ENCODE results near the gene LARGE1.

LARGE1 gene

DNA sequence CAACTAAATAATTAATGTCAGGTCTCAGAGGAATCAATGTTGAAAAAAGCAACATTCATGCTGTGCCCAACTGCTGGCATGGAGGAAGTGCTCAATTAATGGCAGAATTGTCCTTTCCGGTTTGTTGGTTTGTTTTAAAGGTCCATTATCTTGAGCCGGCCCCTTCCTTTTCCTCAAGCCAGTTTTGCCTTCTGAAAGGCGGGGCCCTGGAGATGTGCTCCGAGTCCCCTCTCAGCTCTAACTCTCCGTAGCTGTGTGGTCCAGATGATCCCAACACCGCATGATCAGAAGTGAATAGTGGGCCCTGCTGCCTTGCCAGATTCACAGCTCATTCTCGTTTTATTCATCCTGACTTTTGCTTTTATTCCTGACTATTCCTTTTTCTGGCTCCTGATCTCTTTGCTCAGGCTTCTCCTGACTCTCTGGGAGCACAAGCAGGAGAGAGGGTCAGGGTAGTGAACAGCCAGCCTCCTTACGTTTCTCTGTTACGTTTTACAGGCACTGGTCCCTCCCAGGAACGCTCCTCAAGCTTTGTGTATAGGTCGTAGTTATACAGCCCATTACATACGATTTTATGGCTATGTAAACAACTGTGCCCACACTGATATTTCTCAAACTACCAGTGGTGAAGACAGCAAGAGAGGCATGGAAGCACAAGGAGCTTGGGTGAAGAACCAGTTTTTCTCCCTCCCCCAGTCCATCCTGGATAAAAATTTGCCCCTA lies 265.9 kb downstream of the LARGE1 start:
- no peak for DNase-seq

DNA sequence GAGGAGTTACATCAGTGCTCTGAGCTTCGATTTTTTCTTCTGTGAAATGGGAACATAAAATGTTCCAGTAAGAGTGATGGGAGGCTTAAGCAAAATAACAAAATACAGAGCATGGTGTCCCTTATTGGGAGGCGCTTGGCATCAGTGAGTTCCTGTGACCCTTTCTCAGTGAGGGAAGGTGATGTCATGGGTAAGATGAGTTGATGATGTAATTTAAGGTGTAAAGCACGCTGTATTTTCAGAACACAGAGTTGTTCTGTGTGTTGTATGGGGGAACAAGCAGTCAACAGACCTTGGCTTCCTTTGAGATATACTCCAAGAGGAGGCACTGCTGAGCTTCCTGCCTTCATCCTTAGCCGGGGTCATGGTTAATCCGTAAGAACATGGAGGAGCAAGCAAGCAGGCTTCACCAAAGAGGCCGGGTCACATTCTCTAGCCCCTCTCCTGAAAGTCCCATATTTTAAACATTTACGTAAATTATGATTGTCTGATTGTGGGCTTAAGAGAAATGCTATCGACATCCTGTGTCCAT lies 266.7 kb downstream of the LARGE1 start:
- no peak for DNase-seq

DNA sequence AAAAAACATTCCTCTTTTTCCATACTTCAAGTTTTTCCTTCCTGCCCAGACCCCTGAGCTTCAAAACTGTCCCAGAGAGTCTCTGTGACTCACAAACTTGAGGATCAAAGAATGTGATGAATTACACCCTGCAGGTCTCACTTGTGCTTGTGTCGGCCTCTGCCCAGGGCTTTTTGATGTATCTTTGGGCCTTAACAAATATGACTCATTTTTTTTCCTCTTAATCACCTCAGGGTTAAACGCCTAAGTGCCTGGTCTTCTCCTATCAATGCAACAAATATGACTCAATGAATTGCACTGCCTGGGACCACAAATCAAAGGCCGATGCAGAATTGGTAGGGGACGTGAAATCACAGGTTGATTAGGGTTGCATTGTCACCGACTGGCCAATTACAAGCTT lies 267.7 kb downstream of the LARGE1 start:
- no peak for DNase-seq

DNA sequence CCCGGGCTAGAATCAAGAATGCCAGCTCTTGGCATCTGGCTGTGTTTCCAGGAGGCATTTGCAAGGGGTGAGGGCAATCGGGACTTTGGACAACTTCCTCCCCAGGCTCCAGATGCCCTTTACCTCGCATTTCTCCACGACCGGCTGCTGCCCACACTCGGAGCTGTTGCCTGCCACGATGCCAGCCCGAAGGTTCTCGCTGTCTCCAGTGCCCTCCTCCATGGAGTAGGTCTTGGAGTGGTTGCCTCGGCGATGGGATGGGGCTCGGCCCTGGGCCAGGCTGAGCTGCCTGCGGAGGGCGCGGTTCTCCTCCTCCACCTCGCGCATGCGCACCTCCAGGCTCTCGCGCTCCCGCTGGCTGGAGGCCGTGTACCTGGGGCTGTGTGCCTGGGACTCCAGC lies 270.0 kb downstream of the LARGE1 start:
- DNase-seq = no peak

DNA sequence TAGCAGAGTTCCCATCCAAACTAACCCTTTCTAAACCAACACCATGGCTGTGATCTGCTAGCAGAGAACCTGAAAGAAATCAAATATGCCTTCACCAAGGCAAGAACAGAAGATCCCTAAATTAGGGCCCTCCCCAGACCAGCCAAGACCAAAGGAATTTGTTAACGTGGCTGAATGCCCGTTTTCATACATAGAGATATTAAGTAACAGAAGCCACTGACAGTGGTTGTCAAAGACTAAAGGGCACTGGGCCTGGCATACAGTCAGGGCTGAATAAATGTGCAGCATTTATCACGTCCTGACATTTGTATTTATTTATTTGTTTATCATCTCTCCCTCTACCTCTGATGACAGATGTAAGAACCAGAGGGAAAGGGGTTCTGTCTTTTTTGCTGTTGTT lies 271.8 kb downstream of the LARGE1 start:
- DNase-seq = no peak

DNA sequence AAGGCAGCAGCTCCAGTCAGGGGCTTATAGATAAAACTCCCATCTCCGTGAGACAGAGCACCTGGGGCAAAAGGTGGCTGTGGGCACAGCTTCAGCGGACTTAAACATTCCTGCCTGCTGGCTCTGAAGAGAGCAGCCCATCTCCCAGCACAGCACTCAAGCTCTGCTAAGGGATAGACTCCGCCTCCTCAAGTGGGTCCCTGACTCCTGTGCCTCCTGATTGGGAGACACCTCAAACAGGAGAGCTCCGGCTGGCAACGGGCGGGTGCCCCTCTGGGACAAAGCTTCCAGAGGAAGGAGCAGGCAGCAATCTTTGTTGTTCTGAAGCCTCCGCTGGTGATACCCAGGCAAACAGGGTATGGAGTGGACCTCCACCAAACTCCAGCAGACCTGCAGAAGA lies 279.4 kb downstream of the LARGE1 start:
- DNase-seq = no peak

DNA sequence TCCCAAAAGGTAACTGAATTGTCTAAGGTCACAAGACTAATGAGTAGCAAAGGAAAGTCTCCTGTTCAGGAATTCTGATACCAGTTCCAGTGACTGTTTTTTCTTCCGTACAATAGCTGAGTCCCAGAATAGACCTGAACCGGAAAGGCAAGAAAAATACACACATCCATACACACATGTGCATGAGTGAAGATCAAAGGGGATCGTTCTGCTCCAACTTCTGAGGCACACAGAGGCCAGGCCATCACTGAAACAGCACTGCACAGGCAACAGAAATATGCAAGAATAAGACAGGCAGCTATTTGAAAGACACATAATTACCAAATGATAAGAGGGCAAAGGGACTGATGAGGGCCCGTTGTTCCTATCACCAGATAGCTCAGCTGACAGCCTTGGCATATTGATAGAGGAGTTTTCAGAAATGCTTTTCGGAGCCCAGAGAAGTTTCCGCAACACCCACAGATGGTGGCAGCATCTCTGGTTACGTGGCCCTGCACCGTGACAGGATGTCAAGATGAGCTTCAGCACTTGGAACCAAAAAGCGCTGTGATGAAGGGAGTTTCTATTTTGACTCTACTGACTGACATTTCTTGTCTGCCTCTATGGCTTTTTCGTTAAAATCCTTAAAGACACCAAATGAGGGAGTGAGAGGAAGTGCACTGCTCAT lies 280.6 kb downstream of the LARGE1 start:
- DNase-seq = no peak

DNA sequence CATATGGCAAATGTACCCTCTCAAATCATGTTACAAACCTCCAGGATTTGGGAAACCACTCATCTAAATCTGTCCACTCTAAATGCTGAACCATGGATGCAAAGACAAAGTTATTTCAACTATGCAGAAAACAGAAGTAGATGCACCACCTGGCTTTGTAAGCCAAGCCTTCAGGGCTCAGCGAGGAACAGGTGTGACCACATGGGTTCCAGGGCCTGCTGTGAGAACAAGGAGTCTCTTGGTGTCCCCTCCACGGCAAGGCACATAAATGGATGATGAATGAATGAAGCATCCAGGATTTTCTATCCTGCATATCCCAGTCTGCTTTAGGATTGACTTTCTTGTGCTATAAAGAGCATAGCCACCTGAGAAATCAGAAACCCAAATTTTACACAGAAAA lies 284.5 kb downstream of the LARGE1 start:
- no peak for DNase-seq

DNA sequence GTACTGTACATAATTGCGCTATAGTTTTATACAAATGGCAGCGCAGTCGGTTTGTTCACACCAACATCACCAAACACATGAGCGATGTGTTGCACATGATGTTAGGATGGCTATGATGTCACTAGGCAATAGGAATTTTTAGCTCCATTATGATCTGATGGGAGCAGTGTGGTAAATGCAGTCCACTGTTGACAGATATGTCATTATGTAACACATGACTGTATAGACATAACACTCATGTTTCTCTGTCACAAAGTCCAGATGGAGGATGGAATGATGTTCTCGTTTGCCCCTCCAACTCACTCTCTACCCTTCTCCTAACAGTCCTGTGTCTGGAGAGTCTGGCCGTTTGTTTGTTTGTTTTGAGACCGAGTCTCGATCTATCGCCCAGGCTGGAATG lies 288.5 kb downstream of the LARGE1 start:
- no peak for DNase-seq

DNA sequence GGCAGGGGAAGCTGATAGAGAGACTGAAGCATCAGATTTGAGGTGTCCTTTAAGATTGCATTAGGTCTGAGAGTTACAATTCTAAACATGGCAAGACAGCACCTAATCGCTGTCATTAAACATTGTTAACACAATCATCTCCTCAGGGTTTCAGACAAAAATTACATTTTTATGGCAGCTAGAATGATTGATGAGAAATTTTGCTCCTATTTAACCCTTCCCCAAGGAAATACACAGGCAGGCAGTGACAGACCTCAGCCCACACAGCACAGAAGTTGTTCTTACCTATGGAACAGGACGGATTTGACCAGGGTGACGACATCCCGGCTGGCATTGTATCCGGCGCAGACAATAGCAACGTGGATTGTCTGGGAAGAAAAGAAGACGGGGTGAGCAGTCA lies 294.3 kb downstream of the LARGE1 start:
- no peak for DNase-seq

DNA sequence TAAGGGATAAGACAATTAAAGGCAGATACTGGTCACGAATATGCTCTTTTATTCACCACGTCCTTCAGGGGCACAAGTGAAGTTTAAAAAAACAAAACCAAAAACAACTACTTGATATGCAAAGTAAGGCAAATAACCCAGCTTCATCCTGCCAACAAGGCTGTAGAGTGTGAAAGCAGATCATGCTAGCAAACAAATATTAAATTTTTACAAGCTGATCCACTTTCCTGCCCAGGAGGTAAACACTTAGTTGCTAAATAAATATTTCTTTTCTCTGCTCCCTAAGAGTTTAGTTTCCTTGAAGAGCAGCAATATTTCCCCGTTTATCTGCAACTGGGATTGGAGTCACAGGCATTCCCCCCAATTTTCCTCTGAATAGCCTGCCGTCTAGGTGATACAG lies 300.2 kb downstream of the LARGE1 start:
- no peak for DNase-seq

DNA sequence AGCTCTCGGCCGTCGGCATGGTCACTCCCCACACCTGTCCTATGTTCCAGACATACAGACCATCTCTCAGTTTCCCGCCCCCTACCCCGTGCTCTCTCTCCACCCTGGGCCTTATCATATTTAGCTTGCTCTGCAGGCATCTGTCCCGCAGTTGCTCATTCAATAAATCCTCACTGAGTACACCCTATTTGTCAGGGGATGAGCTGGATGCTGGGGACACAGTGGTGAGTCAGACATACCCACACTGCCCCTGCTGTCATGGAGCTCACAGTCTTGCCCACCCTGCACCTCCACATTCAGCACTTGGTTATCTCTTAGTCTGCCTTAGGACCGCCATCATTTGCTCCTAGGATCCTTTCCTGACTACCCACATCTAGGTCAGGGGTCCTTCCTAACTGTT lies 313.8 kb downstream of the LARGE1 start:
- no peak for DNase-seq

DNA sequence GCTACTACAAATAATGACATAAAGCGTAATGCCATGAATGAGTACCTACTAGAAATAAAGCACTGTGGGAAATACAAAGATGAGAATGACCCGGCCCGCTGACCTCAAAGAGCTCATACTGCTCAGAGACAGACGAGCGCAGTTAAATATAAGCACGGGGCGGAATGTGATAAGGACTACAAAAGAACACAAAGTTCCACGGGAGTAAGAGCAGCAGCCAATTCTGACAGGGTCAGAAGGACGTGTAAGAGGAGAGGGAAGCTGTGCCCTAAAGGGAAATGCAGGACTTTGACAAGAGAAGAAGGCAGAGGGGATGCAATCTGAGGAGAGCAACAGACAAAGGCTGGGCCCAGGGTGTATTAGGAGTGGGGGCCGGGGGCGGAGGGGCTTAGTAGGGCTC lies 314.6 kb downstream of the LARGE1 start:
- DNase-seq = no peak

DNA sequence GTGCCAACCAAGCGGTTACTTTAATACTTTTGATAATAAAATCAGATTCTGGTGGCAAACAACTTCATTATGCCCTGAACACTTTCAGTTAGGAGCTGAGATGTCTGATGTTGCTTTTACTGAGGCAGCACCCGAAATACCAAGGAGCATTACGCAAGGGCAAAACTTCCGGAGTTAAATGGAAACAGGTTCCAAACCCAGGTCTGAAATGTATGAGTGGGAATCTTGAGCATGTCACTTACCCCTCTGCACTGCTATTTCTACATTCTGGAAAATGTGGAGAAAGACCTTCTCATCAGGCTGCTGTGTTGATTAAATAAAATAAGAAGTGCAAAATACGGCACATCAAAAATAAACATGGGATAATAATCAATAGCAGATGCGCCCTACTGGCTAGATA lies 315.1 kb downstream of the LARGE1 start:
- no peak for DNase-seq

DNA sequence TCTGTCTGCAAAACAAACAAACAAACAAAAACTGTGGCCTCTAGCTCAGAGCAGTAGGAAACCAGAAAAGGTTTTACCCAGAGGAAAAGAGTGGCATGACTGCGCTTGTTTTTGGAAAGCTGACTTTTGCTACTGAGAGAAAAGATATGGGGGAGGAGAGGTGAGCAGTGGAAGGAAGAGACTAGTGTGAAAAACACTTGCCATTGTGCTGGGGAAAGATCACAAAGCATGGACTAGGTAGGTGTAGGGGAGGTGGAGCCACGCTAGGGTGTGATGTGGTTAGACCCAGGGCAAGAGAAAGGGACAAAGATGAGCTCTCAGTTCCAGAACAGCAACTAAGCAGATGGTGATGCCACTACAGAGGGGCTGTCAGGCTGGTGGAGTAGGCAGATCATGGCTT lies 319.2 kb downstream of the LARGE1 start:
- DNase-seq = no peak

DNA sequence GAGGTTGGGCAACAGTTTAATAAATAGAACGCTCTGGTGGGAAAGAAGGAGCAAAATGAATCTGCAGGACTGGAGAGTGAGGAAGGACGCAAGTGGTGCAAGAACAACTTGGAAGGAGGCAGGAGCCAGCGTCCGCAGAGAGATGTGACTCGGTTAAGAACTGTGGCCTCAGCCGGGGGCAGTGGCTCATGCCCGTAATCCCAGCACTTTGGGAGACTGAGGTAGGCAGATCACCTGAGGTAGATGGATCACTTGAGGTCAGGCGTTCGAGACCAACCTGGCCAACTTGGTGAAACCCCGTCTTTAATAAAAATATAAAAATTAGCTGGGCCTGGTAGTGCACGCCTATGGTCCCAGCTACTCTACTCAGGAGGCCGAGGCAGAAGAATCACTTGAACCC lies 319.7 kb downstream of the LARGE1 start:
- no peak for DNase-seq

DNA sequence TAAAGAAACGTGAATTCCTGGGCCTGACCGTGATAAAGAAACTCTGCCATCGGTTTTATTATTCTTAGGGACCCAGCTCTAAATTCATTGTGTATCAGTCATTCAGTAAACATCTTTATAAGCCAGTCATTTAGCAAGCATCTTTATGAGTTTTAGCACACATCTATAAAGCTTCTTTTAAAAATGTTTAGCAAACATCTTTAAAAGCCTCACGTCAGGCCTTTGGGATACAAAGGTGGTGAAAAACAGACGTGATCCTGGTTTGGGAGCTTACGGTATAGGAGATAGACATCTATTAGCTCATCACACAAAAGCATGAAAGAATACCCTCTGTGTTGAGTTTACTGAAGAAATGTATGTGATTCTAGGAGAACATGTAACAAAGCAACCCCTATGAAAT lies 320.2 kb downstream of the LARGE1 start:
- no peak for DNase-seq

DNA sequence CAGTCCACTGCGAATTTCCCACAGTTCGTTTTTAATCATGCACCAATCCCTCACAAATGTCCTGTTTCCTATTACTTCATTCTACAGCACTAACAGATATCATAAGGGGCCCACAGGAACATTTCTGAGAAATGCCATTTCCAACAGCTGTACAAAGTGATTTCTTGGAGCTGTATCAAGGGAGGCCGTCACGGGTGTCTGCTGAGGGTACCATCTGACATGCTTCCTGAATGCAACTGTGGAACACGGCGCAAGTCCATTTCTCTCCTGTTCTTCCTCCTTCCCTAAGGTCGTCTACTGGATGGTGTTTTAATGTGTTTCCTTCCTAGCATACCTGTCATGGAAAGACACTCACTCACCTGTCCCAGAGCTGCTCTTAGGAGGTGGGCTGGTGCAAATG lies 320.7 kb downstream of the LARGE1 start:
- no peak for DNase-seq

DNA sequence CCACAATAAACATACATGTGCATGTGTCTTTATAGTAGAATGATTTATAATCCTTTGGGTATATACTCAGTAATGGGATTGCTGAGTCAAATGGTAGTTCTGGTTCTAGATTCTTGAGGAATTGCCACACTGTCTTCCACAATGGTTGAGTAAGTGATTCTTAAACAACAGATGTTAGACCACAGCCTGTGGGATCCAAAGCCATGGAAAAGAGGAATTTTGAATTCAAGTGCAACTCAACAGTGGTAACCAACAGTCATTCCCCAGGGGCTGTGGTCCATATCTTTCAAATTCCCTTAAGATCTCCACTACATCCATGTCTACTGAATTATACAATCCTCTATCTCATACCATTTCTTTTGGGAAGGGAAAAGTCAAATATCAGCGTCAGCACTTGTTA lies 321.5 kb downstream of the LARGE1 start:
- DNase-seq = no peak

DNA sequence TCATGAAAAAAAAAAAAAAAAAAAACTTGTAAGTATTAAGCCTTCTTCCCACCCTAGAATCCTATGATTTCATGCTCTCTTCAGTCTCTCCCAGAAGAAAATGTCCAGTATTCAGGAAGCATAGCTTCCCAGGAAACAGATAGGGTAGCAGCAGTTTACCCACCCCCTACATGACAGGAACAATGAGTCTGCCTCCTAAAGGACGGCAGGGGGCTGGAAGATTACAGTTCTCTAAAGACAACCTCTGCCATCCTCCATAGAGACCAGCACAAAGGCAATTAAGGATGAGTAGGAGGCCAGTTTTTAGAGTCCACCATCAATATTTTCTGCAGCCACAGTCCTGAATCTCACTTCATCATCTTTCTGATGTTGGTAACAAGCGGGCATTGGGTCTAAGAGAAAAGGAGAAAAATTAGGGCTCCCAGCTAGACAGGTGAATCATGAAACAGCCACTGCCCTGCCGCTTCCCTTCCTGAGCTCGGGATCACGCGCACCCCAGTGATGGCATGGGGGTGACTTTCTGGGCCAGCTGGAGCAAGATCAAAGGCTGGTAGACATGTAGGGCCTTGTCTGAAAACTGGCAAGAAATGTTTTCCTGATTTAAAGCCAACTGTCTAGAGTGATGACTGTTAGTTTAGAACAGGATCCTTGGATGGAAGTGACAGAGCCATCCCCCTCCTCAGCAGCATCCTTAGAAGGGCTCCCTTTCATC lies 322.8 kb downstream of the LARGE1 start:
- no peak for DNase-seq

DNA sequence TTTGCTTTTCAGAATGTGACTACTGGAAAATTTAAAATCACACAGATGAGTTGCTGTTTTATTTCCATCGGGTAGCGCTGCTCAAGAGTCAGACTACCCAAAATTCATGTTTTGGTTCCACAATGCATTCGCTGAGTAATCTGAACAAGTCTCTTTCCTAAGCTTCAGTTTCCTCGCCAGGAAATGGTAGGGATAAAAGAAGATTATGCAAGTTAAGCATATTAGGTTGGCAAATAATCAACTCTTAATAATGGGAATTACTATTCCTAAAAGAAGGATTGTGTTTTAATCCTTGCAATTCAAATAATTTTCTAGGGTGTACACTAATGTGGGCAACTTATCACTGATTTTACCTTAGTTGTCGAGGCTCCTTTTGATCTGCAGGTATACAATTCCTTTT lies 326.5 kb downstream of the LARGE1 start:
- no peak for DNase-seq

DNA sequence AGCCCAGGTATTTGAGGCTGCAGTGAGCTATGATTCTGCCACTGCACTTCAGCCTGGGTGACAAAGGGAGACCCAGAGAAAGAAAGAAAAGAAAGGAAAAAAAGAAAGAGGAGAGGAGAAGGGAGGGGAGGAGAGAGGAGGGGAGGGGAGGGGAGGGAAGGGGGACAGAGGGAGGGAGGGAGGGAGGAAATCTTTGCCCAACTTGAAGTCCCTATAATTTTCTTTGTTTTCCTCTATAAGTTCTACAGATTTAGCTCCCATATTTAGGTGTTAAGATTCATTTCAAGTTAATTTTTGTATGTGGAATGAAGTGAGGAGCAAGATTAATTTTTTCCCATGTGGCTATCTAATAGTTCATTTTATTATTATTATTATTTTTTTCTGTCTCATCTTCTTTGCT lies 328.3 kb downstream of the LARGE1 start:
- no peak for DNase-seq

DNA sequence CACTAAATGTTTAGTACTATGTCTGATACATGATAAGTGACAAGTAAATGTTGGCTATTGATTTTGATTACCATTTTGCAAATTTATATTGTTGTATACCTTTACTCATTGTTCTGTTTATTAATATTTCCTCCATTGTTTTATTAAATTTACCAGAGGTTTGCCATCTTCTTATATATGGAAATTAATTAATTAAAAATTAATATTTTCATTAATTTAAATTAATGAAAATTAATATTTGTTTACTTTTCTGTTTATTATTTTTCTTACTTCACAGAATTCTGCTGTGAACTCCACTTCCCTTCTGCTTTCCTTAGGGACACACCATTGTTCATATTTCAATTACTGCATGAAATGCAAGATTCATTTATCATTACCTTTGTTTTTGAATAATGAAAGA lies 331.0 kb downstream of the LARGE1 start:
- no peak for DNase-seq

DNA sequence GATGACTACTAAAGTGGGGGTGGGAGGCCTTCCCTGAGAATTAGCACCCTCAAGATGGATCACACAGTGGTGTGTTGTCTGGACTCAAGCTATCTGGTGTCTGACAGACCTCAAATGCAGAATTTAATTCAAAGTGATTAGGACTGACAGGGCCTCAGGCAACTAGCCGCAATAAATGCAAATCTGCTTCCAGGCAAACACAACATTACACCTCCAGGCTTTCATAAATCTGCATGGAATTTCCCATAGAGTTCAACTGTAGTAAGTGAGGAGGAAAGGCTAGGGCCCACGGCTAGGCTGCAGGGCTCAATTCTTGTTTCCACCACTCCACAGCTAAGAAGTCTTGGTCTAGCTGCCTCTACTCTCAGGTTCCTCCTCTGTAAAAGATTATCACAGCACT lies 331.4 kb downstream of the LARGE1 start:
- DNase-seq = no peak
